HepG2 (cell line): ENCODE measurements around the gene ATP4A. TPM values are rescaled to one million over a fixed set of nuclear protein-coding genes. Genes with fewer than 3 reads are reported as not detected.

ENCODE experiments used
- JUNB ChIP-seq: sonication (generic); formaldehyde crosslinking; IDR thresholded peaks from 2 replicates; pipeline ENCODE4 v1.8.0; 2022; ENCODE audit warnings: missing genetic modification reagents, mild to moderate bottlenecking, borderline replicate concordance
- MAF1 ChIP-seq: sonication (generic); formaldehyde crosslinking; IDR thresholded peaks from 2 replicates; pipeline ENCODE4 v1.5.0; 2020; ENCODE audit warnings: missing genetic modification reagents, borderline replicate concordance
- MTF1 ChIP-seq: sonication (generic); formaldehyde crosslinking; IDR thresholded peaks from 2 replicates; pipeline ENCODE4 v1.5.0; 2020; ENCODE audit warnings: missing genetic modification reagents
- SRSF1 ChIP-seq: fragments of 200-400 bp; formaldehyde crosslinking; optimal IDR thresholded peaks from 2 replicates; pipeline ENCODE3; 2017; ENCODE audit warnings: mild to moderate bottlenecking, low read depth, low read length, moderate library complexity
- polyA plus RNA-seq, 8 experiments: library from polyadenylated mRNA; depleted of rRNA in 3 of 8; stranded (reverse) in 7 of 8; unstranded in 1 of 8; fragments of >200 nt; fragmentation: Illumina TruSeq in 4 of 8; extraction: Trizol in 4 of 8; gene quantifications; 2 replicates each; pipeline versions ENCODE4 v1.2.1 to v1.2.3, GENCODE V29; 2011 to 2016; ENCODE audit warnings: low read depth in 4 of 8, missing spikeins in 1 of 8, mixed read lengths in 1 of 8; ENCODE audit not compliant: insufficient read depth in 1 of 8
- total RNA-seq, 5 experiments: library from RNA; depleted of rRNA; stranded (reverse); fragments of >200 nt; fragmentation: Illumina TruSeq; extraction: Trizol; gene quantifications; 2 replicates each; pipeline ENCODE4 v1.2.3, GENCODE V29; 2016; ENCODE audit warnings: low read depth in 1 of 5
- TF ChIP-seq, protein P1 (sequence below): sonication (generic); formaldehyde crosslinking; IDR thresholded peaks from 2 replicates; pipeline ENCODE4 v1.9.0; 2021; ENCODE audit warnings: mild to moderate bottlenecking, missing genetic modification reagents

The ATP4A gene
- total and polyA plus RNA-seq, 2 of the 13 experiments (the other 11 are each of a cell fraction or from before 2014, with no cell fraction given) = 0.08 to 0.11 TPM

DNA sequence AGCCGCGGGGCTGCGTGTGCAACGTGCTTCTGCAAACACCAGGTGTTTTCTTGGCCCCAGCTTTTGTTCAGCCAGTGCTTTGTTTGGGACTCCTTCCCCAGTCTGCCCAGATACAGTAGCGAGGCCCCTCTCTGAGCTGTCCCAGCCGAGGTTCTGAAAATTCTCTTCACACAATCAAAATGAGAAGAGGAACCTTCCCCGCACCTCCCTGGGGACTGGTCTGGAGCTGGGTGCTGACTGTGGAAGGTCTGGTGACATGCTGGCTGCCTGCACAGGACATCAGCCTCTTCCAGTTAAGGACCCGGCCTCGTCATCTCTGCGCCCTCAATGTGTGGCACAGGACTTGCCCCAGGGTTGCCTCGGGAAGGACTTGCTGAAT, 4.2 kb downstream of the ATP4A start (continued):
- TF ChIP-seq, protein P1, sequence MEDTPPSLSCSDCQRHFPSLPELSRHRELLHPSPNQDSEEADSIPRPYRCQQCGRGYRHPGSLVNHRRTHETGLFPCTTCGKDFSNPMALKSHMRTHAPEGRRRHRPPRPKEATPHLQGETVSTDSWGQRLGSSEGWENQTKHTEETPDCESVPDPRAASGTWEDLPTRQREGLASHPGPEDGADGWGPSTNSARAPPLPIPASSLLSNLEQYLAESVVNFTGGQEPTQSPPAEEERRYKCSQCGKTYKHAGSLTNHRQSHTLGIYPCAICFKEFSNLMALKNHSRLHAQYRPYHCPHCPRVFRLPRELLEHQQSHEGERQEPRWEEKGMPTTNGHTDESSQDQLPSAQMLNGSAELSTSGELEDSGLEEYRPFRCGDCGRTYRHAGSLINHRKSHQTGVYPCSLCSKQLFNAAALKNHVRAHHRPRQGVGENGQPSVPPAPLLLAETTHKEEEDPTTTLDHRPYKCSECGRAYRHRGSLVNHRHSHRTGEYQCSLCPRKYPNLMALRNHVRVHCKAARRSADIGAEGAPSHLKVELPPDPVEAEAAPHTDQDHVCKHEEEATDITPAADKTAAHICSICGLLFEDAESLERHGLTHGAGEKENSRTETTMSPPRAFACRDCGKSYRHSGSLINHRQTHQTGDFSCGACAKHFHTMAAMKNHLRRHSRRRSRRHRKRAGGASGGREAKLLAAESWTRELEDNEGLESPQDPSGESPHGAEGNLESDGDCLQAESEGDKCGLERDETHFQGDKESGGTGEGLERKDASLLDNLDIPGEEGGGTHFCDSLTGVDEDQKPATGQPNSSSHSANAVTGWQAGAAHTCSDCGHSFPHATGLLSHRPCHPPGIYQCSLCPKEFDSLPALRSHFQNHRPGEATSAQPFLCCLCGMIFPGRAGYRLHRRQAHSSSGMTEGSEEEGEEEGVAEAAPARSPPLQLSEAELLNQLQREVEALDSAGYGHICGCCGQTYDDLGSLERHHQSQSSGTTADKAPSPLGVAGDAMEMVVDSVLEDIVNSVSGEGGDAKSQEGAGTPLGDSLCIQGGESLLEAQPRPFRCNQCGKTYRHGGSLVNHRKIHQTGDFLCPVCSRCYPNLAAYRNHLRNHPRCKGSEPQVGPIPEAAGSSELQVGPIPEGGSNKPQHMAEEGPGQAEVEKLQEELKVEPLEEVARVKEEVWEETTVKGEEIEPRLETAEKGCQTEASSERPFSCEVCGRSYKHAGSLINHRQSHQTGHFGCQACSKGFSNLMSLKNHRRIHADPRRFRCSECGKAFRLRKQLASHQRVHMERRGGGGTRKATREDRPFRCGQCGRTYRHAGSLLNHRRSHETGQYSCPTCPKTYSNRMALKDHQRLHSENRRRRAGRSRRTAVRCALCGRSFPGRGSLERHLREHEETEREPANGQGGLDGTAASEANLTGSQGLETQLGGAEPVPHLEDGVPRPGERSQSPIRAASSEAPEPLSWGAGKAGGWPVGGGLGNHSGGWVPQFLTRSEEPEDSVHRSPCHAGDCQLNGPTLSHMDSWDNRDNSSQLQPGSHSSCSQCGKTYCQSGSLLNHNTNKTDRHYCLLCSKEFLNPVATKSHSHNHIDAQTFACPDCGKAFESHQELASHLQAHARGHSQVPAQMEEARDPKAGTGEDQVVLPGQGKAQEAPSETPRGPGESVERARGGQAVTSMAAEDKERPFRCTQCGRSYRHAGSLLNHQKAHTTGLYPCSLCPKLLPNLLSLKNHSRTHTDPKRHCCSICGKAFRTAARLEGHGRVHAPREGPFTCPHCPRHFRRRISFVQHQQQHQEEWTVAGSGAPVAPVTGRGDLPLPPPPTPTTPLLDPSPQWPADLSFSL (CRISPR knock-in tag) = no peak
- TF ChIP-seq SRSF1 = no peak
- no peak for TF ChIP-seq MTF1 (CRISPR knock-in tag)
- TF ChIP-seq JUNB = no peak
- TF ChIP-seq MAF1 = no peak
